Mesenchymal stem cell (in vitro differentiated cells and primary cell): ENCODE data around the gene ILKAP.

Experiments used
- DNase-seq: peaks from one replicate; pipeline ENCODE4 v3.0.0-alpha.2; 2013
- H2AFZ ChIP-seq: one replicate; pipeline ENCODE4 v1.6.1; 2013; ENCODE audit warnings: low read depth, mild to moderate bottlenecking, control low read depth, inconsistent platforms, low read length, moderate library complexity
- H2AK5ac ChIP-seq: 2 replicates; pipeline ENCODE4 v1.6.1; 2013; ENCODE audit warnings: low read length, moderate library complexity, mild to moderate bottlenecking, inconsistent platforms; ENCODE audit not compliant: severe bottlenecking
- H2BK120ac ChIP-seq: one replicate; pipeline ENCODE4 v1.6.1; 2013; ENCODE audit warnings: low read depth, mild to moderate bottlenecking, inconsistent platforms, low read length, moderate library complexity
- H2BK12ac ChIP-seq, 2 experiments: one replicate each; pipeline ENCODE4 v1.6.1; 2013; ENCODE audit warnings: inconsistent platforms in 2 of 2, low read length in 2 of 2, mild to moderate bottlenecking in 2 of 2, moderate library complexity in 2 of 2, control low read depth in 1 of 2
- H2BK15ac ChIP-seq: one replicate; pipeline ENCODE4 v1.6.1; 2013; ENCODE audit warnings: mild to moderate bottlenecking, low read depth, inconsistent platforms; ENCODE audit not compliant: poor library complexity, severe bottlenecking
- H2BK5ac ChIP-seq: 2 replicates; pipeline ENCODE4 v1.6.1; 2013; ENCODE audit warnings: low read depth, mild to moderate bottlenecking, low read length, control low read depth, inconsistent platforms; ENCODE audit not compliant: poor library complexity, severe bottlenecking
- H3K14ac ChIP-seq, 2 experiments: one replicate each; pipeline ENCODE4 v1.6.1; 2013; ENCODE audit warnings: inconsistent platforms in 2 of 2, low read length in 2 of 2, control low read depth in 1 of 2, mild to moderate bottlenecking in 1 of 2, moderate library complexity in 1 of 2
- H3K18ac ChIP-seq, 2 experiments: one replicate each; pipeline ENCODE4 v1.6.1; 2013; ENCODE audit warnings: inconsistent platforms in 2 of 2, low read length in 2 of 2, control low read depth in 1 of 2, low read depth in 1 of 2, mild to moderate bottlenecking in 1 of 2
- H3K23ac ChIP-seq, 2 experiments: one replicate each; pipeline ENCODE4 v1.6.1; 2013; ENCODE audit warnings: inconsistent platforms in 2 of 2, low read length in 2 of 2, mild to moderate bottlenecking in 2 of 2, moderate library complexity in 2 of 2, control low read depth in 1 of 2
- H3K27ac ChIP-seq: 2 replicates; pipeline ENCODE4 v1.5.1; 2013; ENCODE audit warnings: mild to moderate bottlenecking, moderate library complexity, low read length, control low read depth, inconsistent platforms; ENCODE audit not compliant: poor library complexity, severe bottlenecking
- H3K27me3 ChIP-seq, 2 experiments: 2 replicates each; pipeline versions ENCODE4 v1.6.1 to v1.7.0; 2013; ENCODE audit warnings: low read length in 2 of 2, mild to moderate bottlenecking in 2 of 2, moderate library complexity in 2 of 2, control low read depth in 1 of 2, inconsistent platforms in 1 of 2; ENCODE audit not compliant: control insufficient read depth in 1 of 2, insufficient read depth in 1 of 2
- H3K36me3 ChIP-seq, 2 experiments: 2 replicates each; pipeline versions ENCODE4 v1.6.1 to v1.7.0; 2013; ENCODE audit warnings: low read length in 2 of 2, control low read depth in 1 of 2, inconsistent platforms in 1 of 2, low read depth in 1 of 2, mild to moderate bottlenecking in 1 of 2; ENCODE audit not compliant: insufficient read depth in 2 of 2, control insufficient read depth in 1 of 2
- H3K4ac ChIP-seq, 2 experiments: one replicate each; pipeline ENCODE4 v1.6.1; 2013; ENCODE audit warnings: inconsistent platforms in 2 of 2, low read length in 2 of 2, mild to moderate bottlenecking in 2 of 2, moderate library complexity in 2 of 2, control low read depth in 1 of 2, low read depth in 1 of 2
- H3K4me1 ChIP-seq: 2 replicates; pipeline ENCODE4 v1.6.1; 2013; ENCODE audit warnings: low read depth, low read length, control low read depth; ENCODE audit not compliant: control insufficient read depth, insufficient read depth
- H3K4me2 ChIP-seq: 2 replicates; pipeline ENCODE4 v1.6.1; 2013; ENCODE audit warnings: low read length, mild to moderate bottlenecking, inconsistent platforms; ENCODE audit not compliant: poor library complexity, severe bottlenecking
- H3K4me3 ChIP-seq, 2 experiments: 2 replicates each; pipeline versions ENCODE4 v1.5.1 to v1.7.0; 2013; ENCODE audit warnings: low read length in 2 of 2, mild to moderate bottlenecking in 2 of 2, control low read depth in 1 of 2, low read depth in 1 of 2; ENCODE audit not compliant: insufficient read depth in 1 of 2
- H3K79me1 ChIP-seq: replicated peaks from 2 replicates; pipeline ENCODE4 v1.6.1; 2013; ENCODE audit warnings: mild to moderate bottlenecking, control low read depth, low read length, inconsistent platforms; ENCODE audit not compliant: poor library complexity, severe bottlenecking
- H3K9ac ChIP-seq: 2 replicates; pipeline ENCODE4 v1.7.0; 2013; ENCODE audit warnings: mild to moderate bottlenecking, low read length, moderate library complexity
- H3K9me3 ChIP-seq: 2 replicates; pipeline ENCODE4 v1.7.0; 2013; ENCODE audit warnings: mild to moderate bottlenecking, low read length; ENCODE audit not compliant: control insufficient read depth
- H4K8ac ChIP-seq: one replicate; pipeline ENCODE4 v1.6.1; 2013; ENCODE audit warnings: inconsistent platforms, mild to moderate bottlenecking, low read length, moderate library complexity
- H4K91ac ChIP-seq: one replicate; pipeline ENCODE4 v1.6.1; 2013; ENCODE audit warnings: mild to moderate bottlenecking, low read length, inconsistent platforms
- WGBS: methylation state at CpG from one replicate; pipeline ENCODE4 v1.1.7; 2013; ENCODE audit warnings: mixed read lengths; 5-methylcytosine and 5-hydroxymethylcytosine counted together

Gene ILKAP

GRCh38 chr2:238238766-238239542 lies 35.5 kb upstream of the ILKAP start:
- Histone ChIP-seq H2BK15ac (peak overlapping the region; percentile 34), H3K79me1 (no peaks in the 10 kb centered on the region), H2BK12ac (no peak overlapping the region), H3K23ac (no peak overlapping the region), H3K14ac (no peak overlapping the region), H3K36me3 (no peaks in the 10 kb centered on the region), H3K4me2 (peak overlapping the region; percentile 95), H3K27me3 (peaks cover 44 to 51% of the 10 kb centered on the region in 2 experiments), H3K4me3 (peak overlapping the region in 1 of 2 experiments; percentile 79), H4K8ac (peak overlapping the region; percentile 13), H2AK5ac (no peak overlapping the region), H3K4ac (no peak overlapping the region), H3K4me1 (peaks cover 26% of the 10 kb centered on the region), H2BK5ac (no peak overlapping the region), H2AFZ (no peak overlapping the region), H3K9me3 (no peaks in the 10 kb centered on the region), H3K27ac (no peak overlapping the region), H3K18ac (no peak overlapping the region), H3K9ac (no peak overlapping the region), H4K91ac (peak overlapping the region; percentile 66), H2BK120ac (no peak overlapping the region)
- 47% methylated on average over 43 of the region's 75 CpGs for WGBS
- no peak for DNase-seq

- peaks cover 26% of the 10 kb centered on the region for H3K4me1 ChIP-seq
- H3K4ac ChIP-seq: no peak overlapping the region
- no peak overlapping the region for H2BK120ac ChIP-seq
- peaks cover 44 to 51% of the 10 kb centered on the region in 2 experiments for H3K27me3 ChIP-seq
- H2AK5ac ChIP-seq: no peak overlapping the region
- H2BK5ac ChIP-seq: no peak overlapping the region
- H2AFZ ChIP-seq: no peak overlapping the region
- no peak for DNase-seq
- H3K27ac ChIP-seq: no peak overlapping the region
- H3K14ac ChIP-seq: no peak overlapping the region
- H4K8ac ChIP-seq: no peak overlapping the region
- H3K18ac ChIP-seq: no peak overlapping the region
- H3K4me2 ChIP-seq: no peak overlapping the region
- no peaks in the 10 kb centered on the region for H3K9me3 ChIP-seq
- no peak overlapping the region for H4K91ac ChIP-seq
- no peaks in the 10 kb centered on the region for H3K36me3 ChIP-seq
- no peaks in the 10 kb centered on the region for H3K79me1 ChIP-seq
- H2BK15ac ChIP-seq: no peak overlapping the region
- no peak overlapping the region for H3K4me3 ChIP-seq
- no peak overlapping the region for H3K23ac ChIP-seq
- no peak overlapping the region for H3K9ac ChIP-seq
- 73% methylated on average over 3 of the region's 5 CpGs for WGBS
- H2BK12ac ChIP-seq: no peak overlapping the region
Measured at GRCh38 chr2:238238311-238238765, 34.8 kb upstream of the ILKAP start.

GRCh38 chr2:238237431-238238135 lies 34.1 kb upstream of the ILKAP start:
- Histone ChIP-seq H3K14ac (no peak overlapping the region), H3K79me1 (no peaks in the 10 kb centered on the region), H2BK12ac (no peak overlapping the region), H2BK15ac (no peak overlapping the region), H2AK5ac (no peak overlapping the region), H4K8ac (no peak overlapping the region), H3K4ac (no peak overlapping the region), H3K27ac (no peak overlapping the region), H3K23ac (peak overlapping the region in 1 of 2 experiments; percentile 16), H3K4me3 (no peak overlapping the region), H3K9ac (no peak overlapping the region), H3K36me3 (no peaks in the 10 kb centered on the region), H4K91ac (no peak overlapping the region), H2BK120ac (no peak overlapping the region), H3K27me3 (peaks cover 44 to 53% of the 10 kb centered on the region in 2 experiments), H2BK5ac (no peak overlapping the region), H3K9me3 (no peaks in the 10 kb centered on the region), H3K4me1 (peaks cover 26% of the 10 kb centered on the region), H3K18ac (no peak overlapping the region), H2AFZ (no peak overlapping the region), H3K4me2 (no peak overlapping the region)
- DNase-seq: no peak
- WGBS: 95% methylated on average over 10 of the region's 11 CpGs

- H2BK12ac ChIP-seq: no peak overlapping the region
- no peak overlapping the region for H2BK15ac ChIP-seq
- H3K27me3 ChIP-seq: peaks cover 42 to 58% of the 10 kb centered on the region in 2 experiments
- H2AK5ac ChIP-seq: no peak overlapping the region
- no peaks in the 10 kb centered on the region for H3K36me3 ChIP-seq
- H3K14ac ChIP-seq: no peak overlapping the region
- DNase-seq: no peak
- H2BK120ac ChIP-seq: no peak overlapping the region
- H3K4me2 ChIP-seq: no peak overlapping the region
- no peak overlapping the region for H3K23ac ChIP-seq
- WGBS: 96% methylated on average over 3 of the region's 4 CpGs
- no peak overlapping the region for H3K27ac ChIP-seq
- no peak overlapping the region for H3K18ac ChIP-seq
- H3K4ac ChIP-seq: no peak overlapping the region
- no peak overlapping the region for H4K8ac ChIP-seq
- H2AFZ ChIP-seq: no peak overlapping the region
- H3K4me3 ChIP-seq: no peak overlapping the region
- H4K91ac ChIP-seq: no peak overlapping the region
- peaks cover 29% of the 10 kb centered on the region for H3K4me1 ChIP-seq
- no peak overlapping the region for H2BK5ac ChIP-seq
- H3K9me3 ChIP-seq: no peaks in the 10 kb centered on the region
- no peaks in the 10 kb centered on the region for H3K79me1 ChIP-seq
- no peak overlapping the region for H3K9ac ChIP-seq
Measured at GRCh38 chr2:238236571-238236970, 33.1 kb upstream of the ILKAP start.
